A549 (cell line): Measurements from ENCODE around the gene TRAPPC1. TPM values are rescaled to one million over a fixed set of nuclear protein-coding genes. Genes with fewer than 3 reads are reported as not detected.

Experiments
- ATAC-seq, 2 experiments: fragments of 200-7000 bp in 1 of 2; fragments of >200 bp in 1 of 2; cut with Nextera tagmentation in 1 of 2; cut with Tn5 transposase in 1 of 2; 3 replicates each; pipeline versions ENCODE4 v1.8.0 to v1.9.1; 2018 to 2020; ENCODE audit warnings: mild to moderate bottlenecking in 1 of 2, moderate library complexity in 1 of 2
- CTCF ChIA-PET: fragments of 300-600 bp; sonication (Branson Sonifier 250); formaldehyde crosslinking; extraction: SDS; loops from one replicate; lab custom pipeline; 2021; ENCODE audit warnings: antibody characterized with exemption, inconsistent platforms; lab: Yijun Ruan, JAX
- POLR2A ChIA-PET: fragments of 350-600 bp; formaldehyde crosslinking; extraction: SDS; loops from one replicate; lab custom pipeline; 2021; ENCODE audit warnings: antibody characterized with exemption, inconsistent platforms; lab: Yijun Ruan, JAX
- DNase-seq, 2 experiments: peaks; one replicate each; pipeline versions ENCODE4 v3.0.0 to v3.0.0-alpha.2; 2011 to 2016; ENCODE audit warnings: low read depth in 1 of 2, low spot score in 1 of 2
- FAIRE-seq: peaks from 2 replicates; lab custom pipeline; 2011; peaks lifted over from hg19 to GRCh38; lab: Jason Lieb, UNC
- H3K27ac ChIP-seq, 2 experiments: fragments of >200 bp; sonication (Bioruptor Twin); formaldehyde crosslinking; 3 replicates each; pipeline ENCODE4 v1.5.1; 2016 to 2017
- H3K4me1 ChIP-seq: fragments of >200 bp; sonication (Bioruptor Twin); formaldehyde crosslinking; 3 replicates; pipeline ENCODE4 v1.6.1; 2016
- H3K4me2 ChIP-seq: fragments of >200 bp; sonication (Bioruptor Twin); formaldehyde crosslinking; 3 replicates; pipeline ENCODE4 v1.6.1; 2016
- H3K4me3 ChIP-seq: fragments of >200 bp; sonication (Bioruptor Twin); formaldehyde crosslinking; 3 replicates; pipeline ENCODE4 v1.5.1; 2016
- H3K9me3 ChIP-seq: fragments of >200 bp; sonication (Bioruptor Twin); formaldehyde crosslinking; 3 replicates; pipeline ENCODE4 v1.6.1; 2016
- CBX2 ChIP-seq: fragments of 200-600 bp; sonication (generic); IDR thresholded peaks from 2 replicates; pipeline ENCODE4 v1.6.1; 2016; ENCODE audit warnings: low read depth, mild to moderate bottlenecking, borderline replicate concordance
- CHD2 ChIP-seq: fragments of 150-350 bp; IDR thresholded peaks from 2 replicates; pipeline ENCODE4 v1.6.1; 2014; ENCODE audit warnings: low read length; ENCODE audit not compliant: partially characterized antibody
- E2F6 ChIP-seq: IDR thresholded peaks from 2 replicates; pipeline ENCODE4 v1.6.1; 2012; ENCODE audit warnings: low read depth, borderline replicate concordance
- GATA3 ChIP-seq: IDR thresholded peaks from 2 replicates; pipeline ENCODE4 v1.6.1; 2012; ENCODE audit warnings: borderline replicate concordance
- JUN ChIP-seq, 2 experiments: fragments of >200 bp; sonication (Bioruptor Twin); formaldehyde crosslinking; IDR thresholded peaks; 2 replicates in 1 of 2; 3 replicates in 1 of 2; pipeline ENCODE4 v1.6.1; 2016 to 2017
- KDM5A ChIP-seq: fragments of 200-600 bp; sonication (generic); IDR thresholded peaks from 2 replicates; pipeline ENCODE4 v1.6.1; 2016; ENCODE audit warnings: antibody characterized with exemption, mild to moderate bottlenecking
- MAFK ChIP-seq: fragments of 450-650 bp; IDR thresholded peaks from 2 replicates; pipeline ENCODE4 v1.6.1; 2014; ENCODE audit not compliant: partially characterized antibody
- MAZ ChIP-seq: fragments of 150-350 bp; IDR thresholded peaks from 2 replicates; pipeline ENCODE4 v1.6.1; 2014; ENCODE audit warnings: antibody characterized with exemption, low read depth, low read length, borderline replicate concordance
- MYC ChIP-seq: IDR thresholded peaks from 2 replicates; pipeline ENCODE4 v1.6.1; 2012; ENCODE audit warnings: mild to moderate bottlenecking, inconsistent platforms, low read length, improper control_type of control experiment, borderline replicate concordance
- PBX3 ChIP-seq: IDR thresholded peaks from 2 replicates; pipeline ENCODE4 v1.6.1; 2012
- POLR2AphosphoS2 ChIP-seq: conservative IDR thresholded peaks from 2 replicates; pipeline ENCODE4 v1.6.1; 2012; ENCODE audit warnings: low read length, improper control_type of control experiment, inconsistent platforms
- RAD21 ChIP-seq, 2 experiments: fragments of >200 bp in 1 of 2; sonication (Bioruptor Twin) in 1 of 2; formaldehyde crosslinking in 1 of 2; IDR thresholded peaks in 1 of 2; conservative IDR thresholded peaks in 1 of 2; 2 replicates in 1 of 2; 3 replicates in 1 of 2; pipeline ENCODE4 v1.6.1; 2012 to 2018; ENCODE audit warnings: inconsistent platforms in 1 of 2
- RCOR1 ChIP-seq: fragments of 150-350 bp; IDR thresholded peaks from 2 replicates; pipeline ENCODE4 v1.6.1; 2014; ENCODE audit warnings: antibody characterized with exemption, low read length, low read depth
- RFX5 ChIP-seq: fragments of 450-650 bp; IDR thresholded peaks from 2 replicates; pipeline ENCODE4 v1.7.1; 2014; ENCODE audit warnings: antibody characterized with exemption, mild to moderate bottlenecking, moderate library complexity
- SMC3 ChIP-seq: fragments of >200 bp; sonication (Bioruptor Twin); formaldehyde crosslinking; IDR thresholded peaks from 3 replicates; pipeline ENCODE4 v1.6.1; 2018; ENCODE audit warnings: inconsistent platforms
- TFCP2L1 ChIP-seq: fragments of 250-450 bp; sonication (Bioruptor Pico); IDR thresholded peaks from 2 replicates; pipeline ENCODE4 v1.5.0; 2021; ENCODE audit warnings: mild to moderate bottlenecking
- ZC3H11A ChIP-seq: fragments of 450-650 bp; IDR thresholded peaks from 2 replicates; pipeline ENCODE4 v1.6.1; 2014; ENCODE audit warnings: antibody characterized with exemption, mild to moderate bottlenecking
- WGBS: methylation state at CpG from one replicate; pipeline ENCODE4 v1.1.6; 2017; ENCODE audit errors: missing lambda C conversion rate; 5-methylcytosine and 5-hydroxymethylcytosine counted together
- polyA plus RNA-seq, 4 experiments: library from polyadenylated mRNA; depleted of rRNA in 3 of 4; stranded (reverse); fragments of >200 nt; fragmentation: RNase III in 1 of 4; extraction: RNeasy Plus Mini Kit Qiagen cat#74134 plus additional on column Dnase treatment in 1 of 4; gene quantifications; 2 replicates in 3 of 4; 3 replicates in 1 of 4; pipeline ENCODE4 v1.2.3, GENCODE V29; 2011 to 2017
- TF ChIP-seq, protein P1 (sequence below): IDR thresholded peaks from 2 replicates; pipeline ENCODE4 v1.6.1; 2012
- TF ChIP-seq, protein P2 (sequence below): fragments of >200 bp; sonication (Bioruptor Twin); formaldehyde crosslinking; IDR thresholded peaks from 3 replicates; pipeline ENCODE4 v1.6.1; 2016
- TF ChIP-seq, protein P3 (sequence below): fragments of 200-600 bp; sonication (generic); IDR thresholded peaks from 2 replicates; pipeline ENCODE4 v1.6.1; 2016; ENCODE audit warnings: antibody characterized with exemption, mild to moderate bottlenecking, moderate library complexity

TRAPPC1 gene
- polyA plus RNA-seq, 2 of the 4 experiments (the other 2 are of a cell fraction) = 200 to 328 TPM

DNA sequence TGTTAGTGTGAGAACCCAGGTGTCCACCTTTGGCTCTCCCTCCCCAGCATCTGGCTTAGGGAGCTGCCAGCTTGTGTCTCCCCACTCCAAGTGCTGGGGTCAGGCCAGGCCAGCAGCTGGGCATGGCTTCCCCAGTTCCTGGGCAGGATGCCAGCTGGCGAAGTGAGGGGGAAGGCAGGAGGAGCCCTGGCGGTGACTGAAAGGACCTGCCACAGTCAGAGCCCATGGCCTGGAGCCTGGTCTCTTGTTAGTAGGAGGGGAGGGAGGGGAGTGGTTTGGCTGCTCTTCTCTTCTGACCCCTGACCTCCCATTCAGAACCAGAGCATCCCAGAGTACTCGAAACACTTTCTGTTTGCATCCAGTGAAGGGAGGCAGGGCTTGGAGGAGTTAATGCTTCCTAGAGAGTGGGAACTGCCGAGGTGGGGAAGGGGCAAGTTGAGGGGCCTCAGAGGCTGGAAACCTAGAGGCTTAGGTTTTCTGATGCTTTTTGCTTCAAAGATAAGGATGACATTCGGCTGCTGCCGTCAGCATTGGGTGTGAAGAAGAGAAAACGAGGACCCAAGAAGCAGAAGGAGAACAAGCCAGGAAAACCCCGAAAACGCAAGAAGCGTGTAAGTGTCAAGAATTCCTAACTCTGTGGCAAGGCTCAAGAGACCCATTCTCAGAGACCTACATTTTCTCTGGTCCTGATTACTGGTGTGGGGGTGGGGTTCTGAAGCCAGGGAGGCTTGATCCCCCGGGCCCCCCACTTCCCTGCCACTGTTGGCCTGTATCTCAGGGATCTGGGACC is 42.4 kb downstream of the TRAPPC1 start:
- H3K4me3 ChIP-seq = peak overlapping the region; percentile 49; the same call in 2 of the 3 replicates
- no peaks in the 10 kb centered on the region for H3K9me3 ChIP-seq
- CTCF ChIA-PET = interaction anchor here (0.7 to 2.3 kb wide), 18 partner anchors 9 to 171 kb away, joined by 3 to 19 read pairs (median 3); partner anchors contain the start of gene RNF227
- peak overlapping the region; percentile 92 for H3K4me2 ChIP-seq
- peak; percentile 94 for FAIRE-seq
- WGBS = 53% methylated on average over 11 of the region's 11 CpGs
- POLR2A ChIA-PET = interaction anchor here (0.6 to 1.0 kb wide), 2 partner anchors 32 to 237 kb away, joined by 5 read pairs; partner anchors contain the start of gene NAA38
- peak; percentile 92 to 98 for DNase-seq
- H3K27ac ChIP-seq = peak overlapping the region; percentile 98
- ATAC-seq = peak; percentile 53 to 71
- H3K4me1 ChIP-seq = peaks cover 21% of the 10 kb centered on the region
- 0 out of 5 replicates have a peak, but pooled peaks of 1 of the 2 experiments have one; percentile 38 for TF ChIP-seq JUN (IDR thresholded peaks at IDR 0.05)
- TF ChIP-seq MAFK = no peak
- TF ChIP-seq, protein P1, sequence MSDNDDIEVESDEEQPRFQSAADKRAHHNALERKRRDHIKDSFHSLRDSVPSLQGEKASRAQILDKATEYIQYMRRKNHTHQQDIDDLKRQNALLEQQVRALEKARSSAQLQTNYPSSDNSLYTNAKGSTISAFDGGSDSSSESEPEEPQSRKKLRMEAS = peak; percentile 77
- TF ChIP-seq, protein P2, sequence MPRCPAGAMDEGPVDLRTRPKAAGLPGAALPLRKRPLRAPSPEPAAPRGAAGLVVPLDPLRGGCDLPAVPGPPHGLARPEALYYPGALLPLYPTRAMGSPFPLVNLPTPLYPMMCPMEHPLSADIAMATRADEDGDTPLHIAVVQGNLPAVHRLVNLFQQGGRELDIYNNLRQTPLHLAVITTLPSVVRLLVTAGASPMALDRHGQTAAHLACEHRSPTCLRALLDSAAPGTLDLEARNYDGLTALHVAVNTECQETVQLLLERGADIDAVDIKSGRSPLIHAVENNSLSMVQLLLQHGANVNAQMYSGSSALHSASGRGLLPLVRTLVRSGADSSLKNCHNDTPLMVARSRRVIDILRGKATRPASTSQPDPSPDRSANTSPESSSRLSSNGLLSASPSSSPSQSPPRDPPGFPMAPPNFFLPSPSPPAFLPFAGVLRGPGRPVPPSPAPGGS = 0 out of 3 replicates have a peak, but pooled peaks have one; percentile 24
- 0 out of 2 replicates have a peak, but pooled peaks have one; percentile 25 for TF ChIP-seq E2F6
- TF ChIP-seq CHD2 = no peak
- TF ChIP-seq TFCP2L1 (CRISPR knock-in tag) = no peak
- TF ChIP-seq GATA3 = peak; percentile 67
- TF ChIP-seq RCOR1 = no peak
- no peak for TF ChIP-seq KDM5A
- TF ChIP-seq RFX5 = no peak
- 0 out of 2 replicates have a peak, but pooled peaks have one; percentile 39 for TF ChIP-seq MYC
- TF ChIP-seq RAD21 (conservative IDR thresholded peaks at IDR 0.05 in 1 of 2, IDR thresholded peaks at IDR 0.05 in 1 of 2) = peak; percentile 19 to 34; a peak in 2 of 5 replicates
- peak; percentile 56; the same call in 1 of the 2 replicates for TF ChIP-seq PBX3
- no peak for TF ChIP-seq MAZ
- no peak for TF ChIP-seq CBX2

DNA sequence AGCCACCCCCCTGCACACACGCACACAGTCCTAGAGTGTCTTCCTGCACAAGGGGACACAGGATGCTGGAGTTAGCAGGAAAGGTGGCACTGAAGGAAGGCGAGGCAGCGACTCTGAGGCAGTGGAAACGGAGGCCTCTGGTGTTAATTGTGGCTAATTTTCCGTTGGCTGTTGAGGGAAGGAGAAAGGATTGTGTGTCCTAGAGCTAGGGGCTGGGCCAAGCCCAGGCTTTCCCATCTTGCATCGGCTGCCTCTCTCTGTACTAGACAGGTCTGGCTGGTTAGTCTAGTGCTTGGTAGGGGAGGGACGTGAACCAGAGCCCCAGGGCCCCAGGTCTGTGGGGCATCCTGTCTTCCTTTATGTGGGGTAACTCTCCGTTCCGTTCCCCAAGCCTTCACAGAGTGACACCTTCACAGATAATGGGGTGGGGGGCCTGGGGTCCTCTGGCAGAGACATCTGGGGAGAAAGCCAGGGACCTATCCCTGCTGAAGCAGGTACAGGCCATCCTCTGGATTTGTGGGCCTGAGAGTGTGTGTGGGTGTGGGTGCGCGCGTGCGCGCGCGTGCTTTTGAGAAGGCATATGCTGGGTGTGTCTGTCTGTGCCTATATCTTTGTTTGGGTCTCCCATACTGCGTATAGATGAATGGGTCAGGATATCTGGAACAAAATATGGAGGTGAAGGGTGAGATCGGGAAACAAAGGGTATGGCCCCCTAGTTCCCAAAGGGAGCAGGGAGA is 43.4 kb downstream of the TRAPPC1 start, which contains the start of gene CHD3:
TSS of gene CHD3 (plus strand) at position 606 of the 737 bp plus-strand sequence. CDS start 212 bp downstream, outside the sequence.
- ChIA-PET CTCF (interaction anchor here (0.7 to 2.3 kb wide), 17 partner anchors 8 to 172 kb away, joined by 3 to 19 read pairs (median 3); partner anchors contain the start of gene RNF227), POLR2A (interaction anchor here (1.0 kb wide), 1 partner anchor 31 kb away, joined by 5 read pairs; the partner anchor contains the start of gene NAA38)
- Histone ChIP-seq H3K27ac (peak within 1 kb of the TSS; percentile 98), H3K4me1 (peaks cover 28% of the 10 kb centered on the region), H3K4me2 (peak within 1 kb of the TSS; percentile 92), H3K9me3 (no peaks in the 10 kb centered on the region), H3K4me3 (peak within 1 kb of the TSS; percentile 49)
- 59% methylated on average over 18 of the region's 18 CpGs for WGBS
- TF ChIP-seq, protein P1 = no peak
- TF ChIP-seq, protein P3, sequence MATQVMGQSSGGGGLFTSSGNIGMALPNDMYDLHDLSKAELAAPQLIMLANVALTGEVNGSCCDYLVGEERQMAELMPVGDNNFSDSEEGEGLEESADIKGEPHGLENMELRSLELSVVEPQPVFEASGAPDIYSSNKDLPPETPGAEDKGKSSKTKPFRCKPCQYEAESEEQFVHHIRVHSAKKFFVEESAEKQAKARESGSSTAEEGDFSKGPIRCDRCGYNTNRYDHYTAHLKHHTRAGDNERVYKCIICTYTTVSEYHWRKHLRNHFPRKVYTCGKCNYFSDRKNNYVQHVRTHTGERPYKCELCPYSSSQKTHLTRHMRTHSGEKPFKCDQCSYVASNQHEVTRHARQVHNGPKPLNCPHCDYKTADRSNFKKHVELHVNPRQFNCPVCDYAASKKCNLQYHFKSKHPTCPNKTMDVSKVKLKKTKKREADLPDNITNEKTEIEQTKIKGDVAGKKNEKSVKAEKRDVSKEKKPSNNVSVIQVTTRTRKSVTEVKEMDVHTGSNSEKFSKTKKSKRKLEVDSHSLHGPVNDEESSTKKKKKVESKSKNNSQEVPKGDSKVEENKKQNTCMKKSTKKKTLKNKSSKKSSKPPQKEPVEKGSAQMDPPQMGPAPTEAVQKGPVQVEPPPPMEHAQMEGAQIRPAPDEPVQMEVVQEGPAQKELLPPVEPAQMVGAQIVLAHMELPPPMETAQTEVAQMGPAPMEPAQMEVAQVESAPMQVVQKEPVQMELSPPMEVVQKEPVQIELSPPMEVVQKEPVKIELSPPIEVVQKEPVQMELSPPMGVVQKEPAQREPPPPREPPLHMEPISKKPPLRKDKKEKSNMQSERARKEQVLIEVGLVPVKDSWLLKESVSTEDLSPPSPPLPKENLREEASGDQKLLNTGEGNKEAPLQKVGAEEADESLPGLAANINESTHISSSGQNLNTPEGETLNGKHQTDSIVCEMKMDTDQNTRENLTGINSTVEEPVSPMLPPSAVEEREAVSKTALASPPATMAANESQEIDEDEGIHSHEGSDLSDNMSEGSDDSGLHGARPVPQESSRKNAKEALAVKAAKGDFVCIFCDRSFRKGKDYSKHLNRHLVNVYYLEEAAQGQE = no peak
- TF ChIP-seq ZC3H11A (no peak), SMC3 (no peak), JUN (IDR thresholded peaks at IDR 0.05) (no peak), POLR2AphosphoS2 (no peak)
- ATAC-seq = peak; percentile 12 to 19; a peak in 4 of 6 replicates
- FAIRE-seq = peak; percentile 18
- no peak for DNase-seq
